Measurements from ENCODE around the gene SPOCK2. TPM values are rescaled to one million over a fixed set of nuclear protein-coding genes. Genes with fewer than 3 reads are reported as not detected.

The SPOCK2 gene
- total RNA-seq, 1 experiment from 2014 or later = 1.8 TPM

- Histone ChIP-seq H3K27ac (ENCODE audit: insufficient read length, low read depth, low read length) (no peak overlapping the region), H2AK5ac (ENCODE audit: insufficient read length, low read length) (no peak overlapping the region), H3K56ac (ENCODE audit: insufficient read length, low read depth, low read length) (no peak overlapping the region), H3K23me2 (ENCODE audit: insufficient read length, low read depth, low read length, poor library complexity, severe bottlenecking) (no peaks in the 10 kb centered on the region), H3K79me2 (ENCODE audit: insufficient read depth, low read length) (no peaks in the 10 kb centered on the region; the same call in 1 of the 2 replicates), H3T11ph (ENCODE audit: low read length) (no peak overlapping the region), H2BK12ac (ENCODE audit: insufficient read length, low read depth, low read length) (no peak overlapping the region), H3K9me3 (ENCODE audit: control insufficient read depth, low read depth, low read length) (no peaks in the 10 kb centered on the region), H3K4me2 (ENCODE audit: insufficient read depth, insufficient read length, low read length) (no peak overlapping the region), H3K79me1 (ENCODE audit: insufficient read depth, low read depth, low read length, poor library complexity, severe bottlenecking) (no peaks in the 10 kb centered on the region), H2BK20ac (ENCODE audit: low read depth, low read length, poor library complexity, severe bottlenecking) (no peak overlapping the region), H3K4me1 (ENCODE audit: insufficient read depth, low read length) (no peaks in the 10 kb centered on the region), H4K20me1 (ENCODE audit: control insufficient read depth, insufficient read depth, insufficient read length) (no peaks in the 10 kb centered on the region), H2BK120ac (ENCODE audit: low read depth, low read length, poor library complexity, severe bottlenecking) (no peak overlapping the region), H3K9ac (ENCODE audit: extremely low read depth, insufficient read length, low read length) (no peak overlapping the region), H3K23ac (ENCODE audit: insufficient read length, low read depth, low read length) (no peak overlapping the region), H4K91ac (ENCODE audit: insufficient read length, low read depth, low read length) (no peak overlapping the region), H2BK15ac (ENCODE audit: low read depth, low read length) (no peak overlapping the region), H4K8ac (replicated peaks; ENCODE audit: insufficient read length, low read depth, low read length) (no peak overlapping the region), H3K18ac (ENCODE audit: insufficient read length, low read depth, low read length) (no peak overlapping the region), H3K14ac (ENCODE audit: insufficient read depth, low read length) (no peak overlapping the region), H3K27me3 (ENCODE audit: insufficient read depth, low read length) (no peaks in the 10 kb centered on the region), H2BK5ac (ENCODE audit: insufficient read length, low read length) (no peak overlapping the region), H3K4ac (ENCODE audit: low read depth, low read length) (no peak overlapping the region), H2AFZ (ENCODE audit: low read length) (no peak overlapping the region), H4K5ac (ENCODE audit: insufficient read length, low read depth, low read length) (no peak overlapping the region)
- H3K4me1 Mint-ChIP-seq = no peaks in the 10 kb centered on the region
- H3K9me3 Mint-ChIP-seq = no peaks in the 10 kb centered on the region
- H3K27me3 Mint-ChIP-seq (ENCODE audit: low read depth) = peaks cover 6% of the 10 kb centered on the region
- no peaks in the 10 kb centered on the region for H3K36me3 Mint-ChIP-seq (ENCODE audit: insufficient read depth in 1 of 3, low read depth in 3 of 3)
- no CpG with 5 or more reads among the region's 19 CpGs for WGBS (ENCODE audit: extremely low coverage, insufficient read length, low lambda C conversion rate)
- TF ChIP-seq, protein P1, sequence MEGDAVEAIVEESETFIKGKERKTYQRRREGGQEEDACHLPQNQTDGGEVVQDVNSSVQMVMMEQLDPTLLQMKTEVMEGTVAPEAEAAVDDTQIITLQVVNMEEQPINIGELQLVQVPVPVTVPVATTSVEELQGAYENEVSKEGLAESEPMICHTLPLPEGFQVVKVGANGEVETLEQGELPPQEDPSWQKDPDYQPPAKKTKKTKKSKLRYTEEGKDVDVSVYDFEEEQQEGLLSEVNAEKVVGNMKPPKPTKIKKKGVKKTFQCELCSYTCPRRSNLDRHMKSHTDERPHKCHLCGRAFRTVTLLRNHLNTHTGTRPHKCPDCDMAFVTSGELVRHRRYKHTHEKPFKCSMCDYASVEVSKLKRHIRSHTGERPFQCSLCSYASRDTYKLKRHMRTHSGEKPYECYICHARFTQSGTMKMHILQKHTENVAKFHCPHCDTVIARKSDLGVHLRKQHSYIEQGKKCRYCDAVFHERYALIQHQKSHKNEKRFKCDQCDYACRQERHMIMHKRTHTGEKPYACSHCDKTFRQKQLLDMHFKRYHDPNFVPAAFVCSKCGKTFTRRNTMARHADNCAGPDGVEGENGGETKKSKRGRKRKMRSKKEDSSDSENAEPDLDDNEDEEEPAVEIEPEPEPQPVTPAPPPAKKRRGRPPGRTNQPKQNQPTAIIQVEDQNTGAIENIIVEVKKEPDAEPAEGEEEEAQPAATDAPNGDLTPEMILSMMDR (conservative IDR thresholded peaks at IDR 0.05) = no peak
- no peak overlapping the region for H3K27ac Mint-ChIP-seq
- no peak overlapping the region for H3K4me3 Mint-ChIP-seq
- DNase-seq = no peak
Measured at GRCh38 chr10:72030762-72031543, 57.4 kb downstream of the SPOCK2 start.
